ENCODE measurements around the gene ZNF436. TPM values are rescaled to one million over a fixed set of nuclear protein-coding genes. Genes with fewer than 3 reads are reported as not detected.

Gene ZNF436
- total and polyA plus RNA-seq, 2 donors (not counting 3 experiments of a cell fraction or from before 2014, with no cell fraction given): 6.5 to 14.0 TPM

- ChIA-PET CTCF (interaction anchor here (1.5 to 3.8 kb wide), 3 partner anchors 14 to 16 kb away, joined by 4 to 15 read pairs (median 5); no protein-coding TSS in a partner anchor), POLR2A (no interaction called here)
- no peak overlapping the region for H2AFZ ChIP-seq (ENCODE audit: low read depth, low read length)
- no peaks in the 10 kb centered on the region for H3K36me3 ChIP-seq (ENCODE audit: control insufficient read depth in 2 of 2, extremely low read depth in 1 of 2, insufficient read depth in 2 of 2, low read length in 2 of 2)
- H3K4me2 ChIP-seq (ENCODE audit: insufficient read depth, low read length): no peak overlapping the region
- dilution Hi-C loops (cut with MboI; ENCODE audit: extremely low pct_ligation_motif_present, low sequenced_read_pairs): no loop called here
- FAIRE-seq (no peak), DNase-seq (ENCODE audit: low read depth, low spot score) (no peak)
- H3K9me3 ChIP-seq (replicated peaks; ENCODE audit: control insufficient read depth, insufficient read depth, low read length): no peaks in the 10 kb centered on the region
- H3K79me2 ChIP-seq (ENCODE audit: control insufficient read depth, insufficient read depth, low read length): no peaks in the 10 kb centered on the region
- H4K20me1 ChIP-seq (replicated peaks; ENCODE audit: control insufficient read depth, extremely low read depth, insufficient read depth, low read length): no peaks in the 10 kb centered on the region
- intact Hi-C loops (cut with micrococcal nuclease): no loop called here
- no peaks in the 10 kb centered on the region for H3K27me3 ChIP-seq (ENCODE audit: control insufficient read depth in 2 of 2, insufficient read depth in 2 of 2, low read length in 2 of 2)
- BruUV-seq (replicated peaks): no TSS peak
- no peak overlapping the region for H3K4me3 ChIP-seq (replicated peaks in 1 of 3; ENCODE audit: insufficient read depth in 1 of 3, low read depth in 1 of 3, low read length in 3 of 3)
- TF ChIP-seq POLR2AphosphoS5 (IDR thresholded peaks at IDR 0.05; ENCODE audit: insufficient read depth, low read depth, low read length): no peak
- no peak overlapping the region for H3K27ac ChIP-seq (ENCODE audit: insufficient read depth, low read depth, low read length)
- no peak overlapping the region for H3K9ac ChIP-seq (replicated peaks; ENCODE audit: extremely low read depth, insufficient read depth, low read length)
- H3K4me1 ChIP-seq (ENCODE audit: control insufficient read depth, extremely low read depth, insufficient read depth, low read length): peaks cover 20% of the 10 kb centered on the region
- no peaks in the 10 kb centered on the region for H3K9me1 ChIP-seq (replicated peaks; ENCODE audit: control insufficient read depth, extremely low read depth, insufficient read depth, low read length)
These were observed 17.9 kb upstream of the ZNF436 start for GRCh38 chr1:23387494-23387893.

- no peaks in the 10 kb centered on the region for H3K9me3 ChIP-seq (replicated peaks; ENCODE audit: control insufficient read depth, insufficient read depth, low read length)
- no peak overlapping the region for H3K9ac ChIP-seq (replicated peaks; ENCODE audit: extremely low read depth, insufficient read depth, low read length)
- no peaks in the 10 kb centered on the region for H3K36me3 ChIP-seq (ENCODE audit: control insufficient read depth in 2 of 2, extremely low read depth in 1 of 2, insufficient read depth in 2 of 2, low read length in 2 of 2)
- intact Hi-C loops (cut with micrococcal nuclease): no loop called here
- FAIRE-seq (no peak), DNase-seq (ENCODE audit: low read depth, low spot score) (no peak)
- no peak for TF ChIP-seq POLR2AphosphoS5 (IDR thresholded peaks at IDR 0.05; ENCODE audit: insufficient read depth, low read depth, low read length)
- no peak for TF ChIP-seq EZH2 (IDR thresholded peaks at IDR 0.05; ENCODE audit: borderline replicate concordance, low read depth, low read length, severe bottlenecking)
- no peak for TF ChIP-seq FOS (IDR thresholded peaks at IDR 0.05; ENCODE audit: borderline replicate concordance, insufficient read depth, low read length)
- no peak for TF ChIP-seq CTCF (IDR thresholded peaks at IDR 0.05; ENCODE audit: extremely low read depth in 1 of 2, insufficient read depth in 1 of 2, low read depth in 1 of 2, low read length in 2 of 2)
- TF ChIP-seq JUN (IDR thresholded peaks at IDR 0.05; ENCODE audit: borderline replicate concordance, insufficient read depth, insufficient read length, low read depth): no peak
- TF ChIP-seq POLR2A (IDR thresholded peaks at IDR 0.05; ENCODE audit: low read depth, low read length): no peak
- TF ChIP-seq MYC (IDR thresholded peaks at IDR 0.05; ENCODE audit: low read depth, low read length): no peak
- no peak for TF ChIP-seq GATA2 (IDR thresholded peaks at IDR 0.05; ENCODE audit: insufficient read depth, insufficient read length, low read depth, low read length)
- no peak for TF ChIP-seq MAX (IDR thresholded peaks at IDR 0.05; ENCODE audit: insufficient read depth, insufficient read length)
- H3K9me1 ChIP-seq (replicated peaks; ENCODE audit: control insufficient read depth, extremely low read depth, insufficient read depth, low read length): no peaks in the 10 kb centered on the region
- H4K20me1 ChIP-seq (replicated peaks; ENCODE audit: control insufficient read depth, extremely low read depth, insufficient read depth, low read length): no peaks in the 10 kb centered on the region
- H3K4me1 ChIP-seq (ENCODE audit: control insufficient read depth, extremely low read depth, insufficient read depth, low read length): peaks cover 20% of the 10 kb centered on the region
- no peaks in the 10 kb centered on the region for H3K27me3 ChIP-seq (ENCODE audit: control insufficient read depth in 2 of 2, insufficient read depth in 2 of 2, low read length in 2 of 2)
- ChIA-PET CTCF (interaction anchor here (0.8 to 1.2 kb wide), 7 partner anchors 9 to 252 kb away, joined by 3 to 7 read pairs (median 4); partner anchors contain the start of gene ZNF436), POLR2A (interaction anchor here (0.7 to 1.3 kb wide), 4 partner anchors 16 to 114 kb away, joined by 3 to 8 read pairs (median 4); partner anchors contain the start of genes HNRNPR and ZNF436)
- no peak overlapping the region for H3K4me2 ChIP-seq (ENCODE audit: insufficient read depth, low read length)
- H2AFZ ChIP-seq (ENCODE audit: low read depth, low read length): peak overlapping the region; percentile 5
- BruUV-seq (replicated peaks): no TSS peak
- dilution Hi-C loops (cut with MboI; ENCODE audit: extremely low pct_ligation_motif_present, low sequenced_read_pairs): no loop called here
- H3K79me2 ChIP-seq (ENCODE audit: control insufficient read depth, insufficient read depth, low read length): no peaks in the 10 kb centered on the region
- H3K4me3 ChIP-seq (replicated peaks in 1 of 3; ENCODE audit: insufficient read depth in 1 of 3, low read depth in 1 of 3, low read length in 3 of 3): no peak overlapping the region
- no peak overlapping the region for H3K27ac ChIP-seq (ENCODE audit: insufficient read depth, low read depth, low read length)
These were observed 15.5 kb upstream of the ZNF436 start for GRCh38 chr1:23385119-23385621.
